Lower leg skin (tissue), 3 donors: Measurements from ENCODE around the gene ZNF580.

Experiments
- CTCF ChIP-seq, 3 donors: fragments of 450-650 bp; IDR thresholded peaks; one replicate each; pipeline ENCODE4 v1.5.1; 2016; ENCODE audit warnings: antibody characterized with exemption in 3 of 3, mild to moderate bottlenecking in 3 of 3, moderate library complexity in 2 of 3
- POLR2A ChIP-seq, 2 donors: fragments of 450-650 bp; IDR thresholded peaks; one replicate each; pipeline ENCODE4 v1.6.1; 2016 to 2017; ENCODE audit warnings: antibody characterized with exemption in 2 of 2, mild to moderate bottlenecking in 1 of 2, moderate library complexity in 1 of 2

GRCh38 chr19:55692681-55693081 lies 51.9 kb downstream of the ZNF580 start:
- no peak for TF ChIP-seq POLR2A (IDR thresholded peaks at IDR 0.05)
- no peak for TF ChIP-seq CTCF (IDR thresholded peaks at IDR 0.05)
